DLD1 (cell line): ENCODE results near the gene ADIPOR2.

Source experiments
- in situ Hi-C: cut with HindIII; loops from 2 replicates; pipeline ENCODE4 v1.10.0; 2017; ENCODE audit warnings: low sequenced_read_pairs

ADIPOR2 gene

GRCh38 chr12:1826867-1827705 lies 136.2 kb downstream of the ADIPOR2 start:
- in situ Hi-C loops = no loop called here

- in situ Hi-C loops = no loop called here
Measured at GRCh38 chr12:1827826-1828805, 137.2 kb downstream of the ADIPOR2 start.

- in situ Hi-C loops = no loop called here
Measured at GRCh38 chr12:1828856-1829255, 138.0 kb downstream of the ADIPOR2 start.

- in situ Hi-C loops = no loop called here
Measured at GRCh38 chr12:1829306-1829900, 138.5 kb downstream of the ADIPOR2 start.

GRCh38 chr12:1830401-1830845 lies 139.6 kb downstream of the ADIPOR2 start:
- in situ Hi-C loops = no loop called here

- in situ Hi-C loops = no loop called here
Measured at GRCh38 chr12:1830981-1831963, 140.4 kb downstream of the ADIPOR2 start.

- in situ Hi-C loops = no loop called here
Measured at GRCh38 chr12:1832801-1833595, 142.1 kb downstream of the ADIPOR2 start.

GRCh38 chr12:1833596-1834028 lies 142.7 kb downstream of the ADIPOR2 start:
- in situ Hi-C loops = no loop called here

GRCh38 chr12:1834186-1834925 lies 143.5 kb downstream of the ADIPOR2 start:
- in situ Hi-C loops = no loop called here

GRCh38 chr12:1835211-1836131 lies 144.6 kb downstream of the ADIPOR2 start:
- in situ Hi-C loops = no loop called here

- in situ Hi-C loops = no loop called here
Measured at GRCh38 chr12:1836241-1836803, 145.5 kb downstream of the ADIPOR2 start.

GRCh38 chr12:1836854-1837421 lies 146.1 kb downstream of the ADIPOR2 start:
- in situ Hi-C loops = no loop called here

- in situ Hi-C loops = no loop called here
Measured at GRCh38 chr12:1837541-1838204, 146.8 kb downstream of the ADIPOR2 start.
